ENCODE results near the gene FSIP1.
A peak's percentile ranks its signal among the peaks of the same experiment; 100 is the strongest.

Gene FSIP1

DNA sequence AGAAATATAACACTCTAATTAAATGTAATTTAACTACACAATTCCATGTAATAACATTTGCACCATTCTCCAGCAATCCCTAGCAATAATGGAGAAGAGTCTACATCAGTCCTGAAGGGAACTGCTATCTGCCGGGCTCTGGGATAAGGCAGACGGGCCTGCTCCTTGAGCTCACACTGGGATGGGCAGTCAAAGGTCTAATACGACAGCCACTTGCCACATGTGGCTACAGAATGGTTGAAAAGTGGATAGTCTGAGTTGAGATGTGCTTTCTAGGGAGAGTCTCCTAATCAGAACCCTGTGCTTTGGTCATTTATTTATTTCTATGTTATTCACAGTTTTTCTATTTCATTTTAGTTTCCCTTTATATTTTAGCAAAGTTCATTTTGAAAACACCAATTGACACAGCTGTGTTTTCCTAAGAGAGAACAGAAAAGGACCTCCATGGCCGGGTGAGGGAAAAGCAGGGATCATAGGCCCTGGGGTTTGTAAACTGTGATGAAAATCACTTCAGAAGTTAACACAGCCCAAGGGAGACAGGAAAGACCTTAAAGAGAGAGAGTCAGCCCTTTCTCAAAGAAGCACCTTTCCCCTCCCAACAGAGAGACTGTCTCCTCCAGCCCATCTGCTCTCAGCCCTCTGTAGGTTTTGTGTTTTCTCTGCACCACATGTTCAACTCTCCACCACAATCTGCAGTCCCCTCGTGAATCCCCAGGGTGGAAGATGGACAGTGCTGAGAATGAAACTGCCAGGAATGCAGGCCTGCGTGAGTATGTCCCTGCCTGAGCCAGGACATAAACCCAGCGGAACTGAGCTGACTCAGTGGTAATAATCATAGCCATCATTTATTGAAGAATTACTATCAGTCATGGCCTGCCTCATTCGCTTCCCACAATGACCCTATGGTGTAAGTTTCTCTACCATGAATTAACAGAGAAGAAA, 11.6 kb downstream of the FSIP1 start:
- TF ChIP-seq CTCF (conservative IDR thresholded peaks at IDR 0.05; ENCODE audit: low read depth, low read length), result no peak

GRCh38 chr15:39767921-39768320, 14.7 kb downstream of the FSIP1 start:
- no peak for TF ChIP-seq CTCF (conservative IDR thresholded peaks at IDR 0.05; ENCODE audit: low read depth, low read length)
- no peak for DNase-seq (ENCODE audit: low read depth)
- no peak overlapping the region for H3K4me3 ChIP-seq (ENCODE audit: low read depth, low read length)

More for the DNA sequence above, 11.6 kb downstream of the FSIP1 start:
- peak; percentile 78 for DNase-seq (ENCODE audit: low read depth)
- no peak overlapping the region for H3K4me3 ChIP-seq (ENCODE audit: low read depth, low read length)

GRCh38 chr15:39761006-39761405, 21.6 kb downstream of the FSIP1 start:
- no peak for TF ChIP-seq CTCF (conservative IDR thresholded peaks at IDR 0.05; ENCODE audit: low read depth, low read length)
- no peak overlapping the region for H3K4me3 ChIP-seq (ENCODE audit: low read depth, low read length)
- no peak for DNase-seq (ENCODE audit: low read depth)

GRCh38 chr15:39756806-39757522, 25.7 kb downstream of the FSIP1 start:
- DNase-seq (ENCODE audit: low read depth), result peak; percentile 86
- H3K4me3 ChIP-seq (ENCODE audit: low read depth, low read length), result no peak overlapping the region
- peak; percentile 69 for TF ChIP-seq CTCF (conservative IDR thresholded peaks at IDR 0.05; ENCODE audit: low read depth, low read length)

DNA sequence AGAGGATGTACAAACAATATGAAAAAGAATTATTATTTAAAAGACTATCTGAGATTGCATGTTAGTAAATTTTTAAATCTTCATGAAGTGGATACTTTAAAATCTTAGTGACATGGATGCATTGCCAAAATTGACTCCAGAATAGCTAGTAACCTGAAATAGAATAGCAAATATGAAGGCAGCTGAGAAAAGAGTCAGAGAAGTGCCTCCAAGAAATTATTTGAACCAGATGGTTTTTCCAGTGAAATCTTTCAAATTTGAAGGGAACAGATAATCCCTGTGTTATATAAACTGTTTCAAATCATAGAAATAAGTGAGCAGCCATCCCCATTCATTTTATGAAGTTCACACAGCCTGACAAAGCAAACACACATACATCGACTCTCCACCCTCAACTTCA, 29.6 kb downstream of the FSIP1 start:
- no peak for DNase-seq (ENCODE audit: low read depth)
- TF ChIP-seq CTCF (conservative IDR thresholded peaks at IDR 0.05; ENCODE audit: low read depth, low read length), result no peak
- no peak overlapping the region for H3K4me3 ChIP-seq (ENCODE audit: low read depth, low read length)

DNA sequence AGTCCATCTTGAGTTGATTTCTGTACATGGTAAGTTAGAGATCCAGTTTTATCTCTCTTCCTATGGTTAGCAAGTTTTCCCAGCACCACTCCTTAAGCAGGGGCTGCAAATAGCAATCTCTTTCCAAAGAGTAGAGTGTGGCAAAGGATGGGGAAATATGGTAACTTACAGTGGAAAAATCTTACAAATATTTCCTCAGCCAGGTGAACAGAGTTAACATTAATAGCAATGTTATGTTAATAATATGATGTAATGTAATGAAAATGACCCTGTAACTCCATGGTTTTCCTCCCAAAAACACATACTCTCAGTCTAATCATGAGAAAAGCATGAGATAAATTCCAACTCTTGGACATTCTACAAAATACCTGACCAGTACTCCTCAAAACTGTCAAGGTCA, 30.4 kb downstream of the FSIP1 start:
- DNase-seq (ENCODE audit: low read depth), result no peak
- no peak overlapping the region for H3K4me3 ChIP-seq (ENCODE audit: low read depth, low read length)
- no peak for TF ChIP-seq CTCF (conservative IDR thresholded peaks at IDR 0.05; ENCODE audit: low read depth, low read length)
